Memory B cell (primary cell): ENCODE measurements around the gene FLCN.
"Not testable (repeated sequence)": the region's sequence is repeated elsewhere in the genome, so short reads cannot be mapped to it uniquely, and the experiment has no call there.

Experiments
- ATAC-seq: fragments of 150-1000 bp; cut with Tn5 transposase; 2 replicates; pipeline ENCODE4 v1.10.0; 2021; ENCODE audit warnings: low read depth, mild to moderate bottlenecking, moderate library complexity
- DNase-seq, 2 donors: peaks; one replicate each; pipeline ENCODE4 v3.0.0; 2022; ENCODE audit warnings: low spot score in 2 of 2
- H3K27ac Mint-ChIP-seq: one replicate; pipeline ENCODE4 v1.8.0; 2022; ENCODE audit warnings: mild to moderate bottlenecking, moderate library complexity, mixed read lengths
- H3K27me3 Mint-ChIP-seq: one replicate; pipeline ENCODE4 v1.8.0; 2022; ENCODE audit warnings: mixed read lengths
- H3K36me3 Mint-ChIP-seq: one replicate; pipeline ENCODE4 v1.8.0; 2022; ENCODE audit warnings: mild to moderate bottlenecking, mixed read lengths
- H3K4me1 Mint-ChIP-seq: one replicate; pipeline ENCODE4 v1.8.0; 2022; ENCODE audit warnings: mixed read lengths
- H3K4me3 Mint-ChIP-seq: one replicate; pipeline ENCODE4 v1.8.0; 2022; ENCODE audit warnings: mild to moderate bottlenecking, moderate library complexity, mixed read lengths
- H3K9me3 Mint-ChIP-seq: one replicate; pipeline ENCODE4 v1.8.0; 2022; ENCODE audit warnings: mixed read lengths

Gene FLCN, protein sequence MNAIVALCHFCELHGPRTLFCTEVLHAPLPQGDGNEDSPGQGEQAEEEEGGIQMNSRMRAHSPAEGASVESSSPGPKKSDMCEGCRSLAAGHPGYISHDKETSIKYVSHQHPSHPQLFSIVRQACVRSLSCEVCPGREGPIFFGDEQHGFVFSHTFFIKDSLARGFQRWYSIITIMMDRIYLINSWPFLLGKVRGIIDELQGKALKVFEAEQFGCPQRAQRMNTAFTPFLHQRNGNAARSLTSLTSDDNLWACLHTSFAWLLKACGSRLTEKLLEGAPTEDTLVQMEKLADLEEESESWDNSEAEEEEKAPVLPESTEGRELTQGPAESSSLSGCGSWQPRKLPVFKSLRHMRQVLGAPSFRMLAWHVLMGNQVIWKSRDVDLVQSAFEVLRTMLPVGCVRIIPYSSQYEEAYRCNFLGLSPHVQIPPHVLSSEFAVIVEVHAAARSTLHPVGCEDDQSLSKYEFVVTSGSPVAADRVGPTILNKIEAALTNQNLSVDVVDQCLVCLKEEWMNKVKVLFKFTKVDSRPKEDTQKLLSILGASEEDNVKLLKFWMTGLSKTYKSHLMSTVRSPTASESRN

DNA sequence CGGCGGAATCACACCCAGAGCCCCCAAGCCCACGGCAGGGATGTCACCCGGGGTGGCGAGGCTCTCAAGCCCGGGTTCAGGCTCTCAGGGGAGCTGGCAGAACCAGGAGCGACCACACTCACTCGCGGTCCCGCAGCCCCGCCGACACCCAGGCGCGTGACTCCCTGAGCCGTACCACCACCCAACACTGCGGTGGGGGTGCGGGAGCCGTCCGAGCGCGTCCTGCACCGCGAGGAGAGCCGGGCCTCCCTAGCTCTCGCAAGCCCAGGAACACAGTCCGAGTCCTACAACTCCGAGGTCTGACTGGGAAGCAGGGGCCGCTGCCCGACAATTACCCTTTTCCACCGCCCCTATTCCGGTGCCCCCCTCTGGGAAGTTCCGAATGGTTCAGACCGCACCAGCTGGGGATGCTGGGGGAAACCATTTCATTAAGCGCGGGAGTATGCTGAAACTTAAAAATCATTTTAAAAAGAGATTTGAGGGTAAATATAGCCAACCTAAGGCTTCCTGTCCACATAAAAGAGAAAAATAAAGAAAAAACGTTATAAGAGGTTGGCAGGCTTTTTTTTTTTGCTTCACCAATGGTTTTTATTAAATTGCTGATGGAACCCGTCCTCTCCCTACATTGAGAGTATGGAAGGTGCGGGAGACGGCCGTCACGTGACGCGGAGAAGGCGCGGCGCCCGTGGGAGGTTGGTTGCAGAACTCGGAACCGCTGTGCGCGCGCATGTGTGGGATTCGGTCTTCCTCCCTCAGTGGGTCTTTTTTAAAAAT, at the start of gene FLCN:
Gene FLCN (minus strand): TSS at position 143 of the 774 bp plus-strand sequence. CDS start 9,031 bp downstream, outside the sequence.
- ATAC-seq, result peak; percentile 90
- Mint-ChIP-seq H3K9me3 (no peaks in the 10 kb centered on the region), H3K36me3 (peaks cover 2% of the 10 kb centered on the region), H3K4me1 (peaks cover 20% of the 10 kb centered on the region), H3K4me3 (peak within 1 kb of the TSS; percentile 99), H3K27me3 (no peaks in the 10 kb centered on the region), H3K27ac (peak within 1 kb of the TSS; percentile 100)
- peak; percentile 88 to 97 for DNase-seq

DNA sequence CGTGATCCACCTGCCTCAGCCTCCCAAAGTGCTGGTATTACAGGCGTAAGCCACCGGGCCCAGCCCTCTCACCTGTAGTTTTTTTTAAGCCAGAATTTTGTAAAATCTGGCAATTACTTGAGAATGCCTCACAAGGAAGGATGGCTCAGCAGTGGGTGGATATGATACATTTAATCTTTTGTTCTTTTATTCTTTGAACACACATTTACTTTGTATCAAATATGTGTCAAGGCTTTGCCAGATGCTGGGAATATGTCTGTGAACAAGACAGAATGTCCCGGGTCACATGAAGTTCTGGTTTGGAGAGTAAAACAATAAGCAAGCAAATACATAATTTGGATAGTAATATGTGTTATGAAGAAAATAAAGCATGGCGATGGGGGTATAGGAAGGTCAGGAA, 49.0 kb upstream of the FLCN start:
- ATAC-seq (no peak), DNase-seq (no peak)
- peaks cover 7% of the 10 kb centered on the region for H3K4me1 Mint-ChIP-seq
- no peak overlapping the region for H3K27ac Mint-ChIP-seq
- H3K4me3 Mint-ChIP-seq, result no peak overlapping the region
- H3K9me3 Mint-ChIP-seq, result no peaks in the 10 kb centered on the region
- no peaks in the 10 kb centered on the region for H3K27me3 Mint-ChIP-seq
- no peaks in the 10 kb centered on the region for H3K36me3 Mint-ChIP-seq

DNA sequence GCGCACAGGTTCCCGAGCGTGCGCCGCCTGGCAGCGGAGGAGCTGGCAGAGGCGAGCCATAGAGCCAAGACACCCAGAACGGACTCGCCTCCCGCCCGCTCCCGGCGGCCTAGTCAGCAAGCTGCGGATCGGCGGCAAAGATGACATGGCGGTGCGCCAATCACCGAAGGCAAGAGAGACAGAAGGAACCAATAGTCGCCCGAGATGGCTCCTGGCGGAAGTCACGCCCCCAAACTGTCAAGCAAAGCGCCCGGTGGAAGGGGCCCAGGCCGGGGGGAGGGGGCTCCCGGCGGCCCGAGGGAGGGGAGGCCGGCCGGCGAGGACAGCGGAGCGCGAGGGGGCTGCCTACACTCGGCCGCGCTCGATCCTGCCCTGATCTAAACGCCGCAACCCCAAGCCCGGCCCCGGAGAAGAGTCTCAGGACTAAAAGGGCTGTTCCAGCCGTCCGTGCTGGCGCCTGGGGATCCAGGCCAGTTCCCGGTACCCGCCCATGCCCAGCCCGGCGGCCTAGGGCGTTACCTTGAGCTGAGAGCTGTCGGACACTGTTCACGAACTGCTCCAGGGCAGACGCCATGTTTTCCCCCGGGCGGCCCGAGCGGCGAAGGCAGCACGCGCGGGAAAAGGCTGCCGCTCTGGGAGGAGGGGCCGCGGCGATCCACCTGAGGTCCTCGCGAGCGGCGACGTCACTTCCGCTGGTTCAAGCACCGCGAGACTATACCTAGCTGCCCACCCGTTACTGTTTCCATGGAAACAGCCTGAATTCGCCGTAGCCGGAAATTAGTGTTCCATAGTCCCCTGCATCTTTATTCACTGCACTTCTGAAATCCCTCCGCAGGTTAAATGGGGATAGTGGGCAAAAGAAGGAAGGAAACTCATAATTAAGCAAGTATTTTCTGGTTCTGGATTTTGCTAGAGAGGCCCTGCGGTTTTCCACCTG, 43.9 kb upstream of the FLCN start, which contains the start of gene COPS3:
Gene COPS3 (minus strand): TSS at position 634 of the 937 bp plus-strand sequence. CDS start 60 bp downstream, at position 574.
- Mint-ChIP-seq H3K4me1 (peaks cover 18% of the 10 kb centered on the region), H3K27me3 (no peaks in the 10 kb centered on the region), H3K4me3 (peak within 1 kb of the TSS; percentile 95), H3K9me3 (no peaks in the 10 kb centered on the region), H3K36me3 (peaks cover 5% of the 10 kb centered on the region), H3K27ac (peak within 1 kb of the TSS; percentile 99)
- DNase-seq (peak; percentile 94 to 96), ATAC-seq (peak; percentile 87)

DNA sequence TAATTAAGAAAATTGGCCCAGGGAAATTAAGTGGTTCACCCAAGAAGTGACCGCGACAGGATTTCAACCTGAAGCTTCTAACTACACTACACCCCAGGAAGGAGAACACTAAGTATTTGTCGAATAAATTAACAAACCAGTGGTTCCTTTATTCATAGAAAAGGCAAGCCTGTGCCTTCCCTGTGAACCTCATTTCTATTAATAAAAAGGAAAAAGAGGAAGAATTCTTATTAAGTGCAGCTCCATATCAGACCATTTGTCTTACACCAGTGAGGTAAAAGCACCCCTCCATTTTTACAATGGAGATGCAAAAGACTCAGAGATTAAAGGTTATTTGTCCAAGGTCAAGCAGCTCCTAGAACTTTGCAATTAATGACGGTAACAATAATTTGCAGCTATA, 42.3 kb upstream of the FLCN start:
- H3K9me3 Mint-ChIP-seq, result no peaks in the 10 kb centered on the region
- peaks cover 5% of the 10 kb centered on the region for H3K36me3 Mint-ChIP-seq
- H3K27me3 Mint-ChIP-seq, result no peaks in the 10 kb centered on the region
- peak overlapping the region; percentile 95 for H3K4me3 Mint-ChIP-seq
- ATAC-seq (no peak), DNase-seq (no peak)
- H3K27ac Mint-ChIP-seq, result no peak overlapping the region
- H3K4me1 Mint-ChIP-seq, result peaks cover 18% of the 10 kb centered on the region

DNA sequence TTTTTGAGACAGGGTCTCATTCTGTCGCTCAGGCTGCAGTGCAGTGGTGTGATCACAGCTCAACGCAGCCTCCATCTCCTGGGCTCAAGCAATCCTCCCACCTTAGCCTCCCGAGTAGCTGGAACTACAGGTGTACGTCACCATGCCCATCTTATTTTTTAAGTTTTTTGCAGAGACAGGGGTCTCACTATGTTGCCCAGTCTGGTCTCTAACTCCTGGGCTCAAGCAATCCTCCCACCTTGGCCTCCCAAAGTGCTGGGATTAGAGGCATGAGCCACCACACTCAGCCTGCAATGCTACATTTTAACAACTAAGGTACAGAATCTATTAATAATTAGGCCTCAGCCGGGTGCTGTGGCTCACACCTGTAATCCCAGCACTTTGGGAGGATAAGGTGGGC, 40.5 kb upstream of the FLCN start:
- not testable (repeated sequence) for H3K36me3 Mint-ChIP-seq, H3K27me3 Mint-ChIP-seq, H3K9me3 Mint-ChIP-seq, H3K4me3 Mint-ChIP-seq, H3K27ac Mint-ChIP-seq, ATAC-seq, DNase-seq
- peaks cover 20% of the 10 kb centered on the region for H3K4me1 Mint-ChIP-seq

DNA sequence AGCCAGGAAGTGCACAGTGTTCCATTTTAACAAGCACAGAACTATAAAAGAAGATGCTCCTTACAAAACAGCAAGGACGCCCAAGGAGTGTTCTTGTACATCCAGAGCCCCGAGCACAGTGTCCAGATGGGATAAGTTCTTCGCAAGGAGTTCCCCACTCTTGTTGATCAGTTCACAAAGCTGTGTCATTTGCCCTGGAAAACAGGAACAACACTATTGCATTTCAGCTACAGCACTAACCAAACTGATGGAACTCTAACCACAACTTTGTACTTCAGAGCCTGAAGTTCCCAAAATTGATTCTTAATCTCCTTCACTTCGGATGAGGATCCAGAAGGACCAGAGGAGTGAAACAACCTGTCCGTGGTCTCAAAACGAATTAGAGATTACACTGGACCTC, 39.0 kb upstream of the FLCN start:
- Mint-ChIP-seq H3K36me3 (peaks cover 7% of the 10 kb centered on the region), H3K27ac (no peak overlapping the region), H3K27me3 (no peaks in the 10 kb centered on the region), H3K4me3 (no peak overlapping the region), H3K4me1 (peaks cover 12% of the 10 kb centered on the region), H3K9me3 (no peaks in the 10 kb centered on the region)
- DNase-seq (no peak), ATAC-seq (no peak)

DNA sequence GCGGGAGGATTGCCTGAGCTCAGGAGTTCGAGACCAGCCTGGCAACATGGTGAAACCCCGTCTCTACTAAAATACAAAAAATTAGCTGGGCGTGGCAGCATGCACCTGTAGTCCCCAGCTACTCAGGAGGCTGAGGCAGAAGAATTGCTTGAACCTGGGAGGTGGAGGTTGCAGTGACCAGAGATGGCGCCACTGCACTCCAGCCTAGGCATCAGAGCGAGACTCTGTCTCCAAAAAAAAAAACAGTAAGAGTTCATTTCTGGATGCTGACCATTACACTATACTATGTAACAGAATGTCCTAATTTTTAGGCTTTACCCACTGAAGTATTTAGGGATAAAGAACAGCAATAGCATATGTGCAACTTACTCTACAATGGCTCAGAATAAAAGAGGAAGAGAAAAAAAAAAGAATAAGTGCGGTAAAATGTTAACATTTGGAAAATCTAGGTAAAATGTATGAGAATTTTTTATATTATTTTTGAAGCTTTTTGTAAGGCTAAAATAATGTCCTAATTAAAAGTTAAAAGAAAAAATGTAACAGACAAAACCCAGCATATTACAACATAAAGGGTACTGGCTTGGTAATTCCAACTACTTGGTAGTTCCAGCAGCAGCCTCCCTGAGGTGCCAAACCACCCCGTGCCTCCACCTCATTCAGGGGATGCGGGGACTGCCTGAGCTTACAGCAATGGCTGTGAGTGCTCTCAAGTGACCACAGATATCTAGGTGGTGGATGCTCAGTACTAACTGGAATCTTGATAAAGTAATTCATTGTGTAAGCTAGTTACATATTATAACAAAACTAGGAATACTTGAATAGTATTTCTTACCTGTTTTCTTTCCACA, 33.2 kb upstream of the FLCN start:
- no peaks in the 10 kb centered on the region for H3K27me3 Mint-ChIP-seq
- no peak overlapping the region for H3K27ac Mint-ChIP-seq

DNA sequence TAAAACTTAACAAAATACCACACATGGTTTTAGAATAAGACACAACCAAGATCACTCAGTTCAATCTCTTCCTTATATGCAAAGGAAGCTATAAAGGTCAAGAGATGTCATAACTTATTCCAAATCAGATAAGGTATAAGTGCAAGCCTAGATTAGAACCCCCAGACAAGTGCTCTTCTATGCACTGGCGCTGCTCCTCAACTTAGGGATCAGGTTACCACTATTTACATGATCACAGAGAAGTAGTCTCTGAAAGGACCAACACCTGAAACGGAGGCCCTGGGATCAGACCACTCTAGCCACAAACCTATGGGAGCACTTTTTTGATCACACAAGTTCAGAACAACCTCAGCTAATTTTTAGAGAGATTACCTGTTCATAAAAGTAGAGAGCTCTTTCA, 27.5 kb upstream of the FLCN start:
- H3K4me3 Mint-ChIP-seq, result no peak overlapping the region
- no peaks in the 10 kb centered on the region for H3K27me3 Mint-ChIP-seq
- peaks cover 18% of the 10 kb centered on the region for H3K36me3 Mint-ChIP-seq
- H3K4me1 Mint-ChIP-seq, result no peaks in the 10 kb centered on the region
- ATAC-seq (no peak), DNase-seq (no peak)
- no peaks in the 10 kb centered on the region for H3K9me3 Mint-ChIP-seq
- H3K27ac Mint-ChIP-seq, result no peak overlapping the region

More for the DNA sequence above, 33.2 kb upstream of the FLCN start:
- Mint-ChIP-seq H3K4me3 (no peak overlapping the region), H3K9me3 (no peaks in the 10 kb centered on the region), H3K4me1 (peaks cover 2% of the 10 kb centered on the region), H3K36me3 (peaks cover 11% of the 10 kb centered on the region)
- DNase-seq (no peak), ATAC-seq (no peak)

DNA sequence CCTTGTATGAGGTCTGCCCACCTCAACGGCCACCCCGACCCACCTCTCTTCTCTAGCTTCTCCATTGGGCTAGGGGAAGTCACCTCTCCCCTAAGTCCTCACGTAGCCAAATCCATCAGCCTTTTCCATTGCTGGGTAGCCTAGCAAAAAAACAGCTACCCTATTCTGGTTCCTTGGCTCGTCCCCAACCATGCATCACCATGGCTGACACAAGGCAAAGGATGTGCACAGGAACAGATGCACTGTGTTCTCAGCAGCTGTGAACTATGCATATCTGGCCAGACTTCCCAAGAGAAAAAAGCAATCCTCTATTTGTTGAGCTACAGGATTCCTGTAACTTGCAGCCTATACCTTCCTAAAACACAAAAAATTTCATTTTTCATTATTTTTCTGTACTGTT, 22.0 kb upstream of the FLCN start:
- ATAC-seq, result no peak
- Mint-ChIP-seq H3K4me3 (no peak overlapping the region), H3K36me3 (peaks cover 32% of the 10 kb centered on the region), H3K4me1 (no peaks in the 10 kb centered on the region), H3K9me3 (no peaks in the 10 kb centered on the region), H3K27ac (no peak overlapping the region), H3K27me3 (no peaks in the 10 kb centered on the region)
- no peak for DNase-seq

DNA sequence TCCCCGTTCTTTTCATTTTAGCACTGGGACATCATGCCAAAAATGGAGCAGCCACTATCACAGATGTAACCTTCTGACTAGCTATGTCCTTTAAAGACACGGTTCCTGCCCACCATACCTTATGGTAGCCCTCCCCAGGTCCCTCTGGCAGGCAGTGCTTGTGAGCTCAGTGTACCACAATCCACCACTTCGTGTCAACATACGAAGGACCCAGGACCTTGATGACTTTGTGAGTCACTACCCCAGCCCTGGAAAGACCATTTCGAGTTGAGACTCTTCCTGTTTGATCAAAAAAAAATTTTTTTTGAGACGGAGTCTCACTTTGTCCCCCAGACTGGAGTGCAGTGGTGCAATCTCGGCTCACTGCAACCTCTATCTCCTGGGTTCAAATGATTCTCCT, 21.0 kb upstream of the FLCN start:
- ATAC-seq (no peak), DNase-seq (no peak)
- no peak overlapping the region for H3K4me3 Mint-ChIP-seq
- no peaks in the 10 kb centered on the region for H3K9me3 Mint-ChIP-seq
- peaks cover 34% of the 10 kb centered on the region for H3K36me3 Mint-ChIP-seq
- H3K4me1 Mint-ChIP-seq, result no peaks in the 10 kb centered on the region
- no peaks in the 10 kb centered on the region for H3K27me3 Mint-ChIP-seq
- no peak overlapping the region for H3K27ac Mint-ChIP-seq

DNA sequence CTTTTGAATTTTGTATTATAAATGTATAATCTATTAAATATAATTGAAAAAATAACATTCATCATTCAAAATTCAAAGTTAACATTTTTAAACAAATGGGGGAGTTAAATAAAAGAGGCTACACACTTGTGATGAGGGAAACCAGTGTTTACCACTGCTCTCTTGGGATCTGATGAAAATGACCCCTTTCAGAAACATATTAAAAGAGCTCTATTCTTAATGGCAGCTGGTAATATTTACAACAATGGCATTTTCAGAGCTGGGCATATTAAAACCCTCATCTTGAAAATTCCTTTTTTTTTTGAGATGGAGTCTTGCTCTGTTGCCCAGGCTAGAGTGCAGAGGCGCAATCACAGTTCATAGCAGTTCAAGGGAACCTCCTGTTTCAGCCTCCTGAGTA, 19.3 kb upstream of the FLCN start:
- Mint-ChIP-seq H3K4me1 (no peaks in the 10 kb centered on the region), H3K9me3 (no peaks in the 10 kb centered on the region), H3K27me3 (no peaks in the 10 kb centered on the region), H3K36me3 (peaks cover 34% of the 10 kb centered on the region), H3K27ac (no peak overlapping the region), H3K4me3 (no peak overlapping the region)
- DNase-seq (no peak), ATAC-seq (no peak)

DNA sequence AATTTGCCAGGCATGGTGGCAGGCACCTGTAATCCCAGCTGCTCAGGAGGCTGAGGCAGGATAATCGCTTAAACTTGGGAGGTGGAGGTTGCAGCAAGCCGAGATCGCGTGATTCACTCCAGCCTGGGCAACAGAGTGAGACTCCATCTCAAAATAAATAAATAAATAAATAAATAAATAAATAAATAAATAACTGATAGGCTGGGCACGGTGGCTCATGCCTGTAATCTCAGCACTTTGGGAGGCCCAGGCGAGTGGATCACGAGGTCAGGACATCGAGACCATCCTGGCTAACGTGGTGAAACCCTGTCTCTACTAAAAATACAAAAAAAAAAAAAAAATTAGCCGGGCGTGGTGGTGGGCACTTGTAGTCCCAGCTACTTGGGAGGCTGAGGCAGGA, 18.7 kb upstream of the FLCN start:
- not testable (repeated sequence) for H3K4me1 Mint-ChIP-seq, H3K27me3 Mint-ChIP-seq, H3K4me3 Mint-ChIP-seq, ATAC-seq, H3K9me3 Mint-ChIP-seq, DNase-seq, H3K27ac Mint-ChIP-seq
- peaks cover 31% of the 10 kb centered on the region for H3K36me3 Mint-ChIP-seq

DNA sequence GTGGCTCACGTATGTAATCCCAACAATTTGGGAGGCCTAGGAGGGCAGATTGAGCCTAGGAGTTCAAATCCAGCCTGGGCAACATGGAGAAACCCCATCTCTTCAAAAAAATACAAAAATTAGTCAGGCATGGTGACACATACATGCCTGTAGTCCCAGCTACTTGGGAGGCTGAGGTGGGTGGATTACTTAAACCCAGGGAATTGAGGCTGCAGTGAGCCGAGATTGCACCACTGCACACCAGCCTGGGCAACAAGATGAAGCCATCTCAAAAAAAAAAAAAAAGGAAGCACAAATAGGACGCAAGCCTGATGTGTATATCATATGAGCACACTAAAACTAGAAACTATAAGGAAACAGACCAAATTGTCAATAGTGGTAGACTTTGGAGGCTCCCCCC, 17.1 kb upstream of the FLCN start:
- Mint-ChIP-seq H3K36me3 (peaks cover 24% of the 10 kb centered on the region), H3K4me3 (no peak overlapping the region), H3K9me3 (no peaks in the 10 kb centered on the region), H3K27me3 (no peaks in the 10 kb centered on the region), H3K27ac (no peak overlapping the region), H3K4me1 (no peaks in the 10 kb centered on the region)
- ATAC-seq (no peak), DNase-seq (no peak)
